NCI-H2196 treated with DMSO at 0.1 percent for 48 hours (cell line): ENCODE data around the gene RPS28.
"Not testable (repeated sequence)": the region's sequence is repeated elsewhere in the genome, so short reads cannot be mapped to it uniquely, and the experiment has no call there.

Source experiments
- DNase-seq: peaks from one replicate; lab custom pipeline; 2025; ENCODE audit not compliant: unreplicated experiment; lab: John Stamatoyannopoulos, UW

The RPS28 gene

DNA sequence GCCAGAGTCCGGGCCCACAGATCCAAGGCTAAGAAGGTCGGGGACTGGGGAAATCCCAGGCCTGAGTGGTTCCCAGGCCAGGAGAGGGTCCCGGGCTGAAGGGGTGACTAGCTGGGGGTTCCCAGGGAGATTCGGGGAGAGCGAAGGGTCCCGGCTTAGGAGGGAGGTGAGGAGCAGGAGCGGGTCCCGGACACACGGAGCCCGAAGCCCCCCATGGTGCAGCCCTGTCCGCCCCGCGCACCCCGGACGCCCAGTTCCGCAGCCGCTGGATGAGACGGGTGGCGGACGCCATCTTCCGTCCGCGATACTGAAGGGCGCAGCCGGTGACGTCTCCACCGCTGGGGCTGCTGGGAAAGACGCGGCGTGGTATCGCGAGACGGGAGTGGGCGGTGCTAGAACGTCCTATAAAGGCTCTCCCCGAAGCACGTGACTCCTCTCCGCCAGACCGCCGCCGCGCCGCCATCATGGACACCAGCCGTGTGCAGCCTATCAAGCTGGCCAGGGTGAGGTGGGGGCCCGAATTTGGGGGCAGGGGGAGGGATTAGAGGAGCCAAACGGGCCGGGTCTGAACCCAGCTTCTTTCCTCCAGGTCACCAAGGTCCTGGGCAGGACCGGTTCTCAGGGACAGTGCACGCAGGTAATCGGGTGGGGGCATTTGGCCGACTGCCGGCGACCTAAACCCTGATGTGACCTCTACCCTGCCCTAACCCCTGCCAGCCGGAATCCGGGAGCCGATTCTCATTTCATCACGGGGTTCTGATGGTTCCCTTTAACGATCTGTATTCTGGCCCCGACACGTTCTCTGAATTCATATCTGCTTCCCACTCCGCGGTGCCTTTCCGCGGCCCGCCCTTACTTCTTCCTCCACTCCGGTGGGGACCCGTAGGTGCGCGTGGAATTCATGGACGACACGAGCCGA lies at the start of gene RPS28, which contains the start of gene NDUFA7:
Gene RPS28 (plus strand): TSS at position 430 of the 919 bp plus-strand sequence. CDS start 35 bp downstream, at position 465.
Gene NDUFA7 (minus strand): TSS at position 309 of the 919 bp plus-strand sequence. CDS start 17 bp downstream, at position 292.
- DNase-seq: peak; percentile 91

DNA sequence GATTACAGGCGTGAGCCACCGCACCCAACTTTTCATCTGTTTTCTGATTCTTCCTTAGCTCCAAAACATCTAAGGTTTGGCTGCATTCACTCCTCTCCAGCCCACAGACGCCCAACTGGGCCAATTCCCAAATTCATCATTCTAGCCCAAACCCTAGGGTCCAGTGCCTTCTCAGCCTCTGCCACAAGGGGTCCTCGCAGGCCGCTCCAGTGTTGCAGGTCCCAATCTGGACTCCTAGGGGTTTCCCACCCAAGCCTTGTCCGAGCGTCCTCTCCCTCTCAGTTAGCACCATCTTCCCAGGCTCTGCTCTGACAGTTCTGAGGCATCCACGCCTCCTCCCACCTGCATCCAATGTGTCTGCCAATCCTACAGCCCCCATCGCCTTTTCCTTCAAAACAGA lies 44.8 kb upstream of the RPS28 start:
- not testable (repeated sequence) for DNase-seq

GRCh38 chr19:8291337-8291736 lies 30.0 kb upstream of the RPS28 start:
- DNase-seq: not testable (repeated sequence)

GRCh38 chr19:8302357-8302691 lies 19.0 kb upstream of the RPS28 start:
- no peak for DNase-seq

DNA sequence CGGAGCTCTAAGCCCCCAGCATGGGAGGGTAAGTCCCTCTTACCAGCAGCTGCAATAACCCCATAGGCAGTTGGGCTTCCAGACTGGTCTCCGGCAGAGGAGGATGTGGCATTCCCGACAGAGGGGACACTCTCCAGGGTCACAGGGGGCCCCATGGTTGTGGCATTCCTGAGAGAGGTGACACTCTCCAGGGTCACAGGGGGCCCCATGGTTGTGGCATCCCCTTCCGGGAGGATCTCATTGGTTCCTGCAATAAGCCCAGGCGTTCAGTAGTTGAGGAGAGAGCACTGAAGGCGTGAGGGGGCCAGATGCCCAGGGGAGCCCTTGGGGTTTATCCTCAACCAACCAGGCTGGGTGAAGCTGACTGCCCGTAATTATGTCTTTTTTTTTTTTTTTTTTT lies 18.6 kb upstream of the RPS28 start:
- DNase-seq: no peak

GRCh38 chr19:8304841-8305621 lies 16.3 kb upstream of the RPS28 start:
- DNase-seq: no peak

DNA sequence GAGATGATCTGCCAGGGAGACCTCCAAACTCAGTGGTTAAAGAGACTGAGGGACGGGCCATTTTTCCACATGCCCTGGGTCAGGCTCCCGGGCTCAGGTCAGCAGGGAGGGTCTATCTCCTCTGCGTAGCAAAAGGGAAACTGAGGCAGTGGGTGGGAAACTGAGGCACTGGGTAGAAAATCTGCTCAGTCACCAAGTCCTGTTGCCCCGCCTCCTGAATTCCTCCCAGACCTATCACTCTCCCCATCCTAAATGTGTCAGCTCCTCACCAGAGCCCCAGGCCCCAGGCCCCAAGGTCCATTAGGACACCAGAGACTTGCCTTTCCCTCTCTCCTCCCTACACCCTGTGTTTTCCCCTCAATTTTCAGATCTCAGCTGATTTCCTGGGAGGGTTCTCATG lies 15.5 kb upstream of the RPS28 start:
- no peak for DNase-seq

GRCh38 chr19:8306235-8307054 lies 14.9 kb upstream of the RPS28 start:
- no peak for DNase-seq

GRCh38 chr19:8307400-8307964 lies 13.8 kb upstream of the RPS28 start:
- no peak for DNase-seq

DNA sequence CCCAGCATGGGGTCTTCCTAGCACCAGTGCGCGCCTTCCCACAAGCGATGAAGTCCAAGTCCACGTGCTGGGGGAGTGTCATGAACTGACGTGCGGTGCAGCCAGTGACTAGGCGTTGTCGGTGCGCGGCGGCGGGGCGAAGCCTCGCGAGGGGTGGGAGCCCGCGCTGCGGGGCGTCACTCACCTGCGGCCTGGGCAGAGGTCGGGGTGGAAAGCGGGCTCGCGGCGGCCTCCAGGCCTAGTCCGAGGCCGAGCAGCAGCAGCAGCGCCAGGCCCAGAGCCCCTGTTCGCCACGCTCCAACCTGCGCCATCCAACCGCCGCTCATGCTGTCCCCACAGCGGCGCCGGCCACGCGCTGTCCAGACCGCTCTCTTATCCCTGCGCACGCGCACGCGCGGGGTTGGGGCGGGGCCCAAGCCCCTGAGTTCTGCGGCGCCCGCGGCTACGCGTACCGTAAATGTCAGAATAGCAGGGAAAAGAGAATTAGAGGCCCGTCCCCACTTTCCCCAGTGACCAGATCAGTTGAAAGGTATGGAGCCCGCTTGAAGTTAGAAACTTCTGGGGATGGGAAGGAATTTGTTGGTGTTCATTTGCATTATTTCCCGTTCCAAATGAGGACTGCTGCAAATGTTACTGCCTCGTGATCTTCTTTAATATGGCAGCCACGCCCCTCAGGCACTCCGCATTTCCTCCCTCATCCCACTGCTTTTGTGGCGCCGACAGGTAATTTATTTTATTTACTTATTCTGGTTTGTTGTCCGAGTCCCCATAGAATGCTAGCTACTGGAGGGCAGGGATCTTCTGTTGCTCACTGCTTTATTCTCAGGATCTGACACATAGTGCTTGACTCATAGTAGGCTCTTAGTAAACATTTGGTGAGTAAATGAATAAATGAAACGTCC lies 13.1 kb upstream of the RPS28 start, which contains the start of gene CD320:
Gene CD320 (minus strand): TSS at position 394 of the 902 bp plus-strand sequence. CDS start 68 bp downstream, at position 326.
- DNase-seq: peak; percentile 86

DNA sequence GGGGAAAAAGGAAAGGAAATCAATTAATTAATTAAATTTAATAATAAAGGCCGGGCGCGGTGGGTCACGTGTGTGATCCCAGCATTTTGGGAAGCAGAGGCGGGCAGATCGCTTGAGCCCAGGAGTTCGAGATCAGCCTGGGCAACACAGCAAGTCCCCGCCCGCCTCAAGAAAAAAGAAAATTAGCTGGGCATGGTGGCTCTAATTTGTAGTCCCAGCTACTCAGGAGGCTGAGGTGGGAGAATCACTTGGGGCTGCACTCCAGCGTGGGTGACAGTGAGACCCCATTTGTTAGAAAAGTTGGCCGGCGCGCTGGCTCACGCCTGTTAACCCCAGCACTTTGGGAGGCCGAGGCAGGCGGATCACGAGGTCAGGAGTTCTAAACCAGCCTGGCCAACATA lies 12.4 kb upstream of the RPS28 start:
- DNase-seq: no peak

DNA sequence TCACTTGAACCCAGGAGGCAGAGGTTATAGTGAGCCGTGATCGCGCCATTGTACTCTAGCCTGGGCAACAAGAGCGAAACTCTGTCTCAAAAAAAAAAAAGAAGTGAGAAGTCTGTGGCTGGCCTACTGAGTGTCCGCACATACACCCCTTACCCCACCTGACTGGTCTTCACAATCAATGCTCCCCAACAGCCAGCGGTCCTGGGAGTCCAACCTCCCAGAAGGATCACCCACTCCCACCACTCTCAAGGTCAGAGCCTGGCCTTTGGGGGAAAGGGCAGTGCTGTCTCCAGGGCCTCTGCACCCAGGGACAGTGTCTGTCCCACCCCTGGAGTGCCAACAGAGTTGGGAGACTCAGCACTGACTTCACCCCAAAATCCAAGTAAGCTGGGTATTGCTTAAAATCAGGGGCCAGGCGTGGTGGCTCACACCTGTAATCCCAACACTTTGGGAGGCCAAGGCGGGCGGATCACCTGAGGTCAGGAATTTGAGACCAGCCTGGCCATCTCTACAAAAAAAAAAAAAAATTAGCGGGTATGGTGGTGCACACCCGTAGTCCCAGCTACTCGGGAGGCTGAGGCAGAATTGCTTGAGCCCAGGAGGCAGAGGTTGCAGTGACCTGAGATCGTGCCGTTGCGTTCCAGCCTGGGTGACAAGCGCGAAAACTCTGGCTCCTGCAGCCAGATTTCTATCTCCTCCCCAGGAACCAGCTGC lies 10.8 kb upstream of the RPS28 start:
- DNase-seq: no peak

- peak; percentile 24 for DNase-seq
These were observed 9.6 kb upstream of the RPS28 start for GRCh38 chr19:8311461-8312260.

- DNase-seq: not testable (repeated sequence)
These were observed 6.2 kb upstream of the RPS28 start for GRCh38 chr19:8314981-8315640.

DNA sequence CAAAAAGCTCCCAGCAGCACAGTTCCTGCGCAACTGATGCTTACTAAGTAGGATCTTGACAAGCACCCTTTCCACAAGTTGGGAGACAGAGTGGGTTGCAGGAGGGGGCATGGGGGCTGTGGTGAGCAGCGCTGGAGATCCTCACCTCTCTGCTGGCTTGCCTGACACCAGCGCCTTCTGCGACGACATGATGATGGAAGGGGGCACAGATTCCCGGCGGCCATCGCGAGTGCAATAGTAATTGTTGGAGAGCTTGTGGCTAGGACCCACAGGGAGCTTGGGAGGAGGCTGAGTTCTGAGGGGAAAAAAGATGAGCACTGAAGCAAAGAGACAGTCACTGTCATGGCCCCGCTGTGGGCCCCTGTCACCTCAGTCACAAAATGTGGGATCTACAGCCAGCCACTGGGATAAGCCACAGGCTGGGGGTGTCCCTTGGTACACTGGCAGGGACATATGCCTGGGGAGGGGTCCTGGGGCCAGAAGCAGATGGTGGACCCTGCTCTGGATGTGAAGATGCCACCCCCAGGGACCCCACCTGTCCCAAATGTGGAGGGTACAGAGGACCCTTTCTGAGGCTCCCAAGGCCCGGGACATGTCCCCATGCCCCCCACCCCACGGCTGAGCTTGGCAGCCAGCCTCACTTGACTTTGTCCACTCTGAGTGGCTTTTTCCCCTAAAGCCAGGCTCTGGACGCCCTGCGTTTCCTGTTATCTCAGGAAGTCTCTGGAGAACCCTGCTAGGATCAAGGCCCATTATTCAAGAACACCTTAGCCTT lies 4.8 kb upstream of the RPS28 start:
- DNase-seq: no peak

DNA sequence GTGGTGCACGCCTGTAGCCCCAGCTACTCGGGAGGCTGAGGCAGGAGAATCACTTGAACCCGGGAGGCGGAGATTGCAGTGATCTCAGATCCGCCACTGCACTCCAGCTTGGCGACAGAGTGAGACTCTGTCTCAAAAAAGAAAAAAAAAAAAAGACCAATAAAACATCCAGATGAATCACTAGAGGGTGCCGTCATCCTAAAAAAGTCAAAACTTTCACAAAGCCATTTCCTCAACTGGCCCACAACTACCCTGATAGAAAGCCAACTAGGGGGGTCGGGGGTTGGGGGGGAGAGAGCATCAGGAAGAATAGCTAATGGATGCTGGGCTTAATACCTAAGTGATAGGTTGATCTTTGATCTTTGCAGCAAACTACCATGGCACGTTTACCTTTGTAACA lies 2.5 kb upstream of the RPS28 start:
- DNase-seq: not testable (repeated sequence)
